Stomach (tissue), 9 donors: Measurements from ENCODE around the gene PKDCC. TPM values are rescaled to one million over a fixed set of nuclear protein-coding genes. Genes with fewer than 3 reads are reported as not detected.

Experiments used
- DNase-seq, 2 donors: peaks; one replicate each; pipeline versions ENCODE4 v3.0.0 to v3.0.0-alpha.2; 2013 to 2019
- H3K27ac ChIP-seq, 5 donors: fragments of 200-600 bp in 4 of 5; sonication (generic) in 4 of 5; one replicate each; pipeline ENCODE4 v1.5.1; 2013 to 2019; ENCODE audit warnings: mild to moderate bottlenecking in 1 of 5, moderate library complexity in 1 of 5
- H3K27me3 ChIP-seq, 3 donors: fragments of 200-600 bp; sonication (generic); one replicate each; pipeline ENCODE4 v1.5.1; 2017 to 2019; ENCODE audit warnings: mixed run types in 1 of 3
- H3K36me3 ChIP-seq, 4 donors: fragments of 200-600 bp; sonication (generic); 1 replicate in 3 of 4; 2 replicates in 1 of 4; pipeline ENCODE4 v1.5.1; 2016 to 2019
- H3K4me1 ChIP-seq, 4 donors: fragments of 200-600 bp; sonication (generic); one replicate each; pipeline ENCODE4 v1.5.1; 2016 to 2019
- H3K4me3 ChIP-seq, 4 donors: fragments of 200-600 bp; sonication (generic) in 3 of 4; one replicate each; pipeline ENCODE4 v1.5.1; 2016 to 2019; ENCODE audit warnings: mild to moderate bottlenecking in 1 of 4
- H3K9me3 ChIP-seq, 4 donors: fragments of 200-600 bp; sonication (generic); one replicate each; pipeline ENCODE4 v1.5.1; 2016 to 2019
- CTCF ChIP-seq, 7 experiments: fragments of 450-650 bp in 4 of 7; fragments of 200-600 bp in 3 of 7; sonication (generic) in 3 of 7; IDR thresholded peaks; one replicate each; pipeline ENCODE4 v1.5.1; 2016 to 2019; ENCODE audit warnings: antibody characterized with exemption in 7 of 7, control low read depth in 2 of 7, mild to moderate bottlenecking in 1 of 7
- EP300 ChIP-seq: sonication (generic); formaldehyde crosslinking; IDR thresholded peaks from one replicate; pipeline ENCODE4 v1.6.1; 2017; ENCODE audit warnings: antibody characterized with exemption
- POLR2A ChIP-seq, 4 donors: fragments of 450-650 bp; IDR thresholded peaks; one replicate each; pipeline ENCODE4 v1.6.1; 2016; ENCODE audit warnings: antibody characterized with exemption in 4 of 4, control low read depth in 2 of 4, mild to moderate bottlenecking in 1 of 4, moderate library complexity in 1 of 4
- POLR2AphosphoS5 ChIP-seq, 3 donors: sonication (generic); formaldehyde crosslinking; IDR thresholded peaks; one replicate each; pipeline ENCODE4 v1.6.1; 2016; ENCODE audit warnings: antibody characterized with exemption in 3 of 3
- WGBS, 5 donors: extraction: QIAGEN DNeasy Blood & Tissue Kit in 3 of 5; methylation state at CpG; one replicate each; pipeline versions ENCODE4 v1.1.5 to v1.1.7; 2013 to 2018; 5-methylcytosine and 5-hydroxymethylcytosine counted together
- intact Hi-C: fragments of 100-400 bp; cut with DNase I; formaldehyde crosslinking; loops from one replicate; pipeline ENCODE4 v1.15.1; 2023; ENCODE audit warnings: low total_unique reads
- polyA plus RNA-seq, 3 donors: library from polyadenylated mRNA; stranded (reverse); fragments of 200-250 nt; gene quantifications; one replicate each; pipeline ENCODE4 v1.2.3, GENCODE V29; 2013
- total RNA-seq, 5 donors: library from RNA; depleted of rRNA; stranded (reverse); fragments of >200 nt; gene quantifications; one replicate each; pipeline versions ENCODE4 v1.1.0 to v1.2.3, GENCODE V29; 2014 to 2016
- donor health status: healthy with polysubstance abuse.
- donor health status: Bipolar disorder and iron deficiency.
- donor health status: healthy.

Gene PKDCC
- total and polyA plus RNA-seq, 8 donors = 15.4 to 176 (median 50.9) TPM

- WGBS, 5 donors = 44 to 67% (median 59%) methylated on average over 5 to 9 of the region's 9 CpGs
Observed at GRCh38 chr2:42098571-42099437, 51.0 kb downstream of the PKDCC start.

GRCh38 chr2:42099438-42100173, 51.8 kb downstream of the PKDCC start:
- H3K4me3 ChIP-seq = no peak overlapping the region
- no peaks in the 10 kb centered on the region for H3K36me3 ChIP-seq
- WGBS, 5 donors = 90 to 95% (median 93%) methylated on average over 6 of the region's 6 CpGs
- no peak for DNase-seq
- peak overlapping the region; percentile 3 to 90 (median 82) for H3K27ac ChIP-seq
- TF ChIP-seq CTCF (IDR thresholded peaks at IDR 0.05) (no peak), POLR2AphosphoS5 (IDR thresholded peaks at IDR 0.05) (no peak), POLR2A (IDR thresholded peaks at IDR 0.05) (no peak), EP300 (no peak)
- no peaks in the 10 kb centered on the region for H3K9me3 ChIP-seq
- no peaks in the 10 kb centered on the region for H3K27me3 ChIP-seq
- H3K4me1 ChIP-seq = peaks cover 19 to 91% (median 38%) of the 10 kb centered on the region in 4 donors
- intact Hi-C loops = loop anchor here (10.0 kb wide), 1 partner anchor 235 kb away; no protein-coding TSS in a partner anchor

More at GRCh38 chr2:42098571-42099437, 51.0 kb downstream of the PKDCC start:
- no peak overlapping the region for H3K4me3 ChIP-seq
- H3K36me3 ChIP-seq = no peaks in the 10 kb centered on the region
- peaks cover 19 to 90% (median 41%) of the 10 kb centered on the region in 4 donors for H3K4me1 ChIP-seq
- no peaks in the 10 kb centered on the region for H3K27me3 ChIP-seq
- intact Hi-C loops = loop anchor here (10.0 kb wide), 1 partner anchor 236 kb away; no protein-coding TSS in a partner anchor
- peak in 1 of 2 donors; percentile 40 for DNase-seq
- peak overlapping the region; percentile 3 to 90 (median 82) for H3K27ac ChIP-seq
- TF ChIP-seq CTCF (IDR thresholded peaks at IDR 0.05) = no peak
- no peak for TF ChIP-seq EP300
- TF ChIP-seq POLR2AphosphoS5 (IDR thresholded peaks at IDR 0.05) = no peak
- TF ChIP-seq POLR2A (IDR thresholded peaks at IDR 0.05) = no peak
- H3K9me3 ChIP-seq = no peaks in the 10 kb centered on the region

GRCh38 chr2:42100683-42101205, 52.9 kb downstream of the PKDCC start:
- TF ChIP-seq CTCF (IDR thresholded peaks at IDR 0.05) (no peak), EP300 (no peak), POLR2A (IDR thresholded peaks at IDR 0.05) (no peak), POLR2AphosphoS5 (IDR thresholded peaks at IDR 0.05) (no peak)
- WGBS, 5 donors = 84 to 93% (median 84%) methylated on average over 7 to 20 of the region's 20 CpGs
- intact Hi-C loops = no loop called here
- DNase-seq = no peak
- Histone ChIP-seq H3K27ac (peak overlapping the region; percentile 58 to 90 (median 89)), H3K27me3 (no peaks in the 10 kb centered on the region), H3K4me3 (peak overlapping the region; percentile 42 to 56 (median 50)), H3K9me3 (no peaks in the 10 kb centered on the region), H3K36me3 (no peaks in the 10 kb centered on the region), H3K4me1 (peaks cover 16 to 90% (median 34%) of the 10 kb centered on the region in 4 donors)
